GM19240 (cell line): Measurements from ENCODE around the gene VRK1.
"Not testable (repeated sequence)": the region's sequence is repeated elsewhere in the genome, so short reads cannot be mapped to it uniquely, and the experiment has no call there.

Experiments
- DNase-seq: peaks from one replicate; pipeline ENCODE4 v3.0.0; 2011; ENCODE audit warnings: low spot score; ENCODE audit not compliant: insufficient read length

Gene VRK1, protein sequence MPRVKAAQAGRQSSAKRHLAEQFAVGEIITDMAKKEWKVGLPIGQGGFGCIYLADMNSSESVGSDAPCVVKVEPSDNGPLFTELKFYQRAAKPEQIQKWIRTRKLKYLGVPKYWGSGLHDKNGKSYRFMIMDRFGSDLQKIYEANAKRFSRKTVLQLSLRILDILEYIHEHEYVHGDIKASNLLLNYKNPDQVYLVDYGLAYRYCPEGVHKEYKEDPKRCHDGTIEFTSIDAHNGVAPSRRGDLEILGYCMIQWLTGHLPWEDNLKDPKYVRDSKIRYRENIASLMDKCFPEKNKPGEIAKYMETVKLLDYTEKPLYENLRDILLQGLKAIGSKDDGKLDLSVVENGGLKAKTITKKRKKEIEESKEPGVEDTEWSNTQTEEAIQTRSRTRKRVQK

GRCh38 chr14:96796851-96797581 is at the start of gene VRK1:
VRK1 (plus strand) TSS chr14:96797382; CDS start chr14:96833472, 36,090 bp downstream.
- peak; percentile 85 for DNase-seq

- no peak for DNase-seq
These were observed 49.6 kb upstream of the VRK1 start for GRCh38 chr14:96747608-96748007.

DNA sequence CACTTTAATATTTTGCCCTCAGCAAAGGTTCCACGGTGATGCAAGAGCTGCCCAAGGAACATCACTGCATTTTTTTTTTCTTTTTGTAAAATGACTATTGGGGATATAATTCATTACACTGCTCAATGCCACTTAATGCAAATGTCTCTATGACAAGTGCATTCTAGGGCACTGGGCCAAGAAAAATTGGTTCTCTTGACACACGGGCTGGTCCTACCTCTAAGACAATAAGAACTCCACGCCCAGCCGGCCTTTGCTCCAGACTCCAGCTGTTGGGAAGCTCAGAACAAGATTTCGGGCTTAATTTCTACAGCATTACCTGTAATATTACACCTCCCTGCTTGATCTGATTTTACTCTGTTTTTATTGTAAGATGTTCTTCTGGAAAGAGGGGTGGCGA is 48.8 kb upstream of the VRK1 start:
- DNase-seq = no peak

- DNase-seq = no peak
These were observed 45.7 kb upstream of the VRK1 start for GRCh38 chr14:96751505-96751904.

GRCh38 chr14:96752125-96752524 is 45.1 kb upstream of the VRK1 start:
- no peak for DNase-seq

DNA sequence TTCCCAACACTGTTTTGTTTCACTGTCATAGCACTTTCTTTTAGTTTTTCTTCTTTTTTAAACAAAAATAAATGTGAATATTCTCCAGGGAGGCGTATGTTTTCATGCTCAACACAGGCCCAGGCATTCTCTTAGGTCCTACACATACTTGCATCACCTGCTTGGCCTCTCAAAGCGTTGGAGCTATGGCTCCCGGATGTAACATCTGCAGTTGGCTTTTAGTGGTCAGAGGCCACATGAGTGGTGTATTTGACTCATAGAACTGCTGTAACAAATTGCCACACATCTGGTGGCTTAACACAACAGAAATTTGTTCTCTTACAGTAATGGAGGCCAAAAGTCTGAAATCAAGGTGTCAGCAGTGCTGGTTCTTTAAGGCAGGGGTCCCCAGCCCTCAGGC is 44.6 kb upstream of the VRK1 start:
- no peak for DNase-seq

- no peak for DNase-seq
These were observed 42.9 kb upstream of the VRK1 start for GRCh38 chr14:96754162-96754844.

DNA sequence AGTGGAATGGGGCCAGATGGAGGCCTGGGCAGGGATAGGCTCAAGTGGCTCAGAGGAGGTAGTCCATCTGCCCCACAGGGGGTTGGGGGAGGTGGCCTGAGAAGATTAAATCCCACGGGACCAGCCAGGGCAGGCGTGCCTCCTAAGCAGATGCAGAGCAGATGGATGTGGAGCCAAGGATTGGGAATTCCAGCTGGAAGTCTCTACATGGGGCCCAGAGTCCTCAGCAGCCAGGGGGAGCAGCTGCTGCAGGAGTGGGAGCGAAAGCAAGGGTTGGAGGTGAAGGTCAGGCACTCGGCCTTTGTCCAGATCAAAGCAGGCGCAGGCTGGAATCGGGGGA is 42.4 kb upstream of the VRK1 start:
- DNase-seq = no peak

GRCh38 chr14:96756745-96757144 is 40.4 kb upstream of the VRK1 start:
- DNase-seq = no peak

DNA sequence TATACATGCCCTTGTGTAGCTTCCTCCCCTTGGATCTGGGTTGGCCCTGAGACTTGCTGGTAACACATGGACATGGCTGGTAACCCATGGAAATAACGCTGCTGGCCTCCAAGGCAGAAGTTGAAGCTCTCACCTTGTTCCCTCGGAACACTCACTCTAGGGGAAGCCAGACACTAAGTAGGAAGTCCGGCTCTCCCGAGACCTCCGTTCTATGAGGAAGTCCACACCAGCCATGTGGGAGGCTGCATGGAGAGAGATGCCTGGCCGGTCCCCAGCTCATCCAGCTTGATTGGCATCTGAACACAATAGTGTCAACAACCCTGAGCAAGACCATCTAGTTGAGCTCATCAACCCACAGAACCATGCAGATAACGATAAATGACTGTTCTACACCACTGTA is 39.7 kb upstream of the VRK1 start:
- DNase-seq = no peak

DNA sequence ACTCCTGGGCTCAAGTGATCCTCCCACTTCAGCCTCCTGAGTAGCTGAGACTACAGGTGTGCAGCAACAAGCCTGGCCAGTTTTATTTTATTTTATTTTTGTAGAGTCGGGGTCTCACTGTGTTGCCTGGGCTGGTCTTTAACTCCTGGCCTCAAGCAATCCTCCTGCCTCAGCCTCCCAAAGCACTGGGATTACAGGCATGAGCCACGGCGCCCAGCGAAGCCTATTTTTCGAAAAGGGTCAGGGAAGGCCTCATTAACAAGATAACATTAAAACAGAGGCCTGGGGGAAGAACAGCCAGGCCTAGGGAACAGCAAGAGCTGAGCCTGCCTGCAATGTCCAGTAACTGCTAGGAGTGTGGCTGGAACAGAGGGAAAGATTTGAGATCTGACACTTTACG is 36.1 kb upstream of the VRK1 start:
- DNase-seq = no peak

GRCh38 chr14:96762650-96763049 is 34.5 kb upstream of the VRK1 start:
- DNase-seq = peak; percentile 57

DNA sequence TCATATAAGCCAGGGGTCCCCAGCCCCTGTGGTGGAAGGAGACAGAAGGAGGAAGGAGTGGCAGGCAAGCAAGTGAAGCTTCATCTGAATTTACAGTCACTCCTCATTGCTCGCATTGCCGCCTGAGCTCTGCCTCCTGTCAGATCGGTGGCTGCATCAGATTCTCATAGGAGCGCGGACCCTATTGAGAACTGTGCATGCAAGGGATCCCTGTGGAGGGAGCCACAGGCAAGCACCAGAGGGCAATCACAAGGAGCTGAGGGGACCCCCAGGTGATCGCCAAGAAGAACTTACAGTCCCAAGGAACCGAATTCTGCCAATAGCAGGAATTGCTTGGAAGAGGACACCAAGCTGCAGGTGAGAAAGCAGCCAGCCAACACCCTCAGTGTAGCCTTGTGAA is 33.2 kb upstream of the VRK1 start:
- DNase-seq = no peak

DNA sequence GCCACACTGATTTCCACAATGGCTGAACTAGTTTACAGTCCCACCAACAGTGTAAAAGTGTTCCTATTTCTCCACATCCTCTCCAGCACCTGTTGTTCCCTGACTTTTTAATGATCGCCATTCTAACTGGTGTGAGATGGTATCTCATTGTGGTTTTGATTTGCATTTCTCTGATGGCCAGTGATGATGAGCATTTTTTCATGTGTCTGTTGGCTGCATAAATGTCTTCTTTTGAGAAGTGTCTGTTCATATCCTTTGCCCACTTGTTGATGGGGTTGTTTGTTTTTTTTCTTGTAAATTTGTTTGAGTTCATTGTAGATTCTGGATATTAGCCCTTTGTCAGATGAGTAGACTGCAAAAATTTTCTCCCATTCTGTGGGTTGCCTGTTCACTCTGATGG is 32.0 kb upstream of the VRK1 start:
- not testable (repeated sequence) for DNase-seq

GRCh38 chr14:96772929-96773328 is 24.3 kb upstream of the VRK1 start:
- DNase-seq = no peak

DNA sequence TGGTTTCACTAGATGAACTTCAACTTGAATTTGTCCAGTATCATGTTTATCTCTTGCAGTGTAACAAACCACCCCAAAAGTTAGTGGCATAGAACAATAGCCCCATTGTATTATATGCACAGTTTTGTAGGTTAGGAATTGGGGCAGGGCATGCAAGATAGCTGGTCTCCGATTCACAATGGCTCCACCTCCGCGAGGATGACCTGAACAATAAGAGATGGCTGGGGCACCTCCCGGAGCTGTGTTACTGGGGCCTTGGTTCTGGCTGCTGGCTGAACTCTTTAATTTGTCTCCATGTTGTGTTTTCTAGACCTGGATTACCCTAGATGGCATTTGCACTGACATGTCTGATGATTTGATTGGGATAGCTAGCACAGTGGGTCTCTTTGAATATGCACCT is 20.4 kb upstream of the VRK1 start:
- no peak for DNase-seq

DNA sequence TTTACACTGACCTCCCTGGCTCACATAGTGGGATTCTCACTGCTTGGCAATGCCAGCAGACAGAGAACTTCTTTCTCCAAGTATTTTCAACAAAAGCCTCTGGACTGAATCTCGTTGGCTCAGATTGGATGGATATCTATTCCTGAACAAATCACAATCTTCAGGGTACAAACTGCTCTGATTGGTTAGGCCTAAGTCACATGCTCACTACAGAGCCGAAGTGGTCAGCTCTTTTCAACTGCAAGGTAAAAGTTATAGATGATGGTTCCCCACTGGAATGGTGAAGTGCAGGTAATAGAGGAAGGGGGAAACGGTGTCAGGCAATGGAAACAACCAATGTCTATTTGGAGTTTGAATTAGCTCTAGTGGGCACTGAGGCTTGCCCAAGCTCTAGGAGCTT is 16.7 kb upstream of the VRK1 start:
- DNase-seq = no peak

- no peak for DNase-seq
These were observed 15.8 kb upstream of the VRK1 start for GRCh38 chr14:96781371-96781770.

DNA sequence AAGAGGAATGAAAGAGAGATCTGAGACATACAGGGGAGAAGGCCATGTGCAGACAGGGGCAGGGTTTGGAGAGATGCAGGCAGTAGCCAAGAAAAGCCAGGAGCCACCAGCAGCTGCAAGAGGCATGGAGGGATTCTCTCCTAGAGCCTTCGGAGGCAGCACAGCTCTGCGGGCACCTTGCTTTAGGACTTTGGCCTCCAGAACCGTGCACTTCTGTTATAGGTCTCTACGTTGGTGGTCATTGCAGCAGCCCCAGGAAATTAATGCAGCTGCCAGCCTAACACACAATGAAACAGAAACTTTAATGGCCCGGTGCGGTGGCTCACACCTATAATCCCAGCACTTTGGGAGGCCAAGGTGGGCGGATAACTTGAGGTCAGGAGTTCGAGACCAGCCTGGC is 14.7 kb upstream of the VRK1 start:
- DNase-seq = no peak

DNA sequence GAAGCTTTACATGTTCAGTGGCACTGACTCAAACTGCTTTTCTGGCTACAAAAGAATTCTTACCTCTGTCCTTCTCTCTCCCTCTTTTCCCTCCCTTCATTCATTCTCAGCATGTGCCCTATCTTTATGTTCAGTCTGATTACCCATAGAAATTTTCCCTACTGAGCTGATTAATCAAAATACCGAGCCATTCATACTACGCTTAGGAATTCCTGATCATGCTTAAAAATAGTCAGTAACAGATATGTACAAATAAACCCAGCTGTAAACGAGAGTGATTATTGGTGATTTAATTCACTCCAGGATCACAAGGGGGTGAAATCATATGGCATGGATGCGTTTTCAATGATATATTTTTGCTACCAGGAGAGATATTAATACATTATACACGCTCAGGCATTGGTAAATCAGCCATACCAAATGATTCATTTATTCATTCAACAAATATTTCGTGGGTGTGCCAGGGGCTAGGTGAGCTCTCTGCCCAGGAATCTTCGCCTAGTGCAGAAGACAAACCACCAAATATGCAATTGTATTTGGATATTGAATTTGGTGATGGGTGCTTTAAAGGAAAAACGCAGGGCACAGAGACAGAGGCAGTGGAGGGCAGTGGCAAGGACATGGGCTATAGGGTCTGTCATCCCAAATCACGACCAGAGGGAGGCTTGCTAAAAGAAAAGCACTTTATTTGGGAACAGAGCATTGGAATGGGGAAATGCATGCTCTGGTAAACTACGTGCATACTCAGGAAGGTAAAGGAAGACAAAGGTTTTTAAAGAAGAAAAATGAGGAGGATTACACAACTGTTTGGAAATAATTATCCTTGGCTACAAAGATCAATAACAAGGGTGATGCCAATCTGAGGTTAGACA is 13.9 kb upstream of the VRK1 start:
- DNase-seq = no peak

GRCh38 chr14:96783915-96784224 is 13.3 kb upstream of the VRK1 start:
- DNase-seq = no peak

GRCh38 chr14:96790186-96790585 is 7.0 kb upstream of the VRK1 start:
- DNase-seq = no peak
